CD14-positive monocyte (primary cell): ENCODE results near the gene MUC13. TPM values are rescaled to one million over a fixed set of nuclear protein-coding genes. Genes with fewer than 3 reads are reported as not detected.
A peak's percentile ranks its signal among the peaks of the same experiment; 100 is the strongest.

Experiments used
- DNase-seq, 3 donors: peaks; one replicate each; pipeline ENCODE4 v3.0.0-alpha.2; 2011 to 2022
- H2AFZ ChIP-seq: 2 replicates; pipeline ENCODE4 v1.6.0; 2012; ENCODE audit warnings: mild to moderate bottlenecking, low read depth, low read length, inconsistent platforms; ENCODE audit not compliant: insufficient read depth, poor library complexity, severe bottlenecking
- H3K27ac ChIP-seq, 2 donors: 1 replicate in 1 of 2; 2 replicates in 1 of 2; pipeline ENCODE4 v1.5.1; 2012 to 2013; ENCODE audit warnings: low read length in 2 of 2, control low read depth in 1 of 2, inconsistent platforms in 1 of 2, low read depth in 1 of 2, mild to moderate bottlenecking in 1 of 2
- H3K27me3 ChIP-seq, 2 donors: one replicate each; pipeline versions ENCODE4 v1.6.0 to v1.6.1; 2011 to 2013; ENCODE audit warnings: low read length in 2 of 2; ENCODE audit not compliant: control insufficient read depth in 2 of 2, insufficient read depth in 2 of 2
- H3K36me3 ChIP-seq, 2 donors: replicated peaks in 1 of 2; 1 replicate in 1 of 2; 2 replicates in 1 of 2; pipeline versions ENCODE4 v1.5.1 to v1.6.1; 2012 to 2013; ENCODE audit warnings: low read length in 2 of 2, control low read depth in 1 of 2, inconsistent platforms in 1 of 2, mild to moderate bottlenecking in 1 of 2; ENCODE audit not compliant: insufficient read depth in 2 of 2, control insufficient read depth in 1 of 2
- H3K4me1 ChIP-seq, 2 donors: 1 replicate in 1 of 2; 2 replicates in 1 of 2; pipeline versions ENCODE4 v1.5.1 to v1.6.1; 2012 to 2013; ENCODE audit warnings: low read length in 2 of 2, control low read depth in 1 of 2, inconsistent platforms in 1 of 2, mild to moderate bottlenecking in 1 of 2, moderate library complexity in 1 of 2; ENCODE audit not compliant: insufficient read depth in 2 of 2, control insufficient read depth in 1 of 2
- H3K4me2 ChIP-seq: replicated peaks from 2 replicates; pipeline ENCODE3; 2012; ENCODE audit warnings: low read length, moderate library complexity, mild to moderate bottlenecking; ENCODE audit not compliant: poor library complexity, severe bottlenecking; ENCODE audit errors: extremely low read depth
- H3K4me3 ChIP-seq, 3 experiments: fragments of 200-600 bp in 1 of 3; sonication (generic) in 1 of 3; replicated peaks in 1 of 3; 1 replicate in 2 of 3; 2 replicates in 1 of 3; pipeline ENCODE4 v1.5.1; 2011 to 2013; ENCODE audit warnings: low read length in 3 of 3, mild to moderate bottlenecking in 3 of 3, control low read depth in 2 of 3, low read depth in 2 of 3, inconsistent platforms in 1 of 3, moderate library complexity in 1 of 3
- H3K79me2 ChIP-seq: 2 replicates; pipeline ENCODE4 v1.6.0; 2012; ENCODE audit warnings: mild to moderate bottlenecking, control low read depth, inconsistent platforms, low read length, moderate library complexity; ENCODE audit not compliant: insufficient read depth
- H3K9ac ChIP-seq: 2 replicates; pipeline ENCODE4 v1.6.0; 2017; ENCODE audit warnings: low read length, mild to moderate bottlenecking; ENCODE audit not compliant: insufficient read depth, poor library complexity, severe bottlenecking
- H3K9me3 ChIP-seq, 2 donors: replicated peaks in 1 of 2; 1 replicate in 1 of 2; 2 replicates in 1 of 2; pipeline versions ENCODE4 v1.5.1 to v1.6.1; 2012 to 2013; ENCODE audit warnings: low read length in 2 of 2, control low read depth in 1 of 2; ENCODE audit not compliant: control insufficient read depth in 1 of 2, insufficient read depth in 1 of 2
- H4K20me1 ChIP-seq: 2 replicates; pipeline ENCODE4 v1.6.0; 2012; ENCODE audit warnings: mild to moderate bottlenecking, low read length, control low read depth, moderate library complexity; ENCODE audit not compliant: insufficient read depth
- H3K27ac Mint-ChIP-seq, 7 donors: one replicate each; pipeline ENCODE4 v1.8.0; 2020; ENCODE audit warnings: mild to moderate bottlenecking in 7 of 7, mixed read lengths in 7 of 7, moderate library complexity in 6 of 7, inconsistent platforms in 2 of 7
- H3K27me3 Mint-ChIP-seq, 3 donors: one replicate each; pipeline ENCODE4 v1.8.0; 2021 to 2022; ENCODE audit warnings: low read depth in 3 of 3, mild to moderate bottlenecking in 3 of 3, mixed read lengths in 3 of 3, moderate library complexity in 3 of 3, inconsistent platforms in 1 of 3
- H3K36me3 Mint-ChIP-seq, 2 donors: one replicate each; pipeline ENCODE4 v1.8.0; 2020; ENCODE audit warnings: mixed read lengths in 2 of 2, inconsistent platforms in 1 of 2, mild to moderate bottlenecking in 1 of 2
- H3K4me1 Mint-ChIP-seq: one replicate; pipeline ENCODE4 v1.8.0; 2020; ENCODE audit warnings: mild to moderate bottlenecking, mixed read lengths
- H3K4me3 Mint-ChIP-seq, 2 donors: one replicate each; pipeline ENCODE4 v1.8.0; 2020; ENCODE audit warnings: mild to moderate bottlenecking in 2 of 2, mixed read lengths in 2 of 2, moderate library complexity in 1 of 2
- H3K9me3 Mint-ChIP-seq, 7 donors: one replicate each; pipeline ENCODE4 v1.8.0; 2020 to 2022; ENCODE audit warnings: mixed read lengths in 7 of 7, mild to moderate bottlenecking in 6 of 7, moderate library complexity in 6 of 7, inconsistent platforms in 2 of 7
- WGBS: methylation state at CpG from one replicate; pipeline ENCODE4 v1.1.5; 2013; ENCODE audit warnings: missing lambda C conversion rate; ENCODE audit not compliant: insufficient coverage; 5-methylcytosine and 5-hydroxymethylcytosine counted together
- intact Hi-C, 2 donors: fragments of 100-400 bp; cut with micrococcal nuclease; formaldehyde crosslinking; loops; one replicate each; pipeline versions ENCODE4 v1.15.0 to v1.15.1; 2023
- polyA plus RNA-seq, 3 donors: library from polyadenylated mRNA; depleted of rRNA in 1 of 3; unstranded in 2 of 3; stranded (reverse) in 1 of 3; fragments of 300-500 nt in 2 of 3; fragments of >200 nt in 1 of 3; fragmentation: Illumina TruSeq in 2 of 3; gene quantifications; 1 replicate in 2 of 3; 2 replicates in 1 of 3; pipeline ENCODE4 v1.2.3, GENCODE V29; 2012 to 2021
- TF ChIP-seq, protein P1 (sequence below): fragments of 200-600 bp; IDR thresholded peaks from one replicate; pipeline ENCODE4 v1.8.0; 2022; ENCODE audit warnings: antibody characterized with exemption, mild to moderate bottlenecking

Gene MUC13
- polyA plus RNA-seq, 3 donors, result not detected

DNA sequence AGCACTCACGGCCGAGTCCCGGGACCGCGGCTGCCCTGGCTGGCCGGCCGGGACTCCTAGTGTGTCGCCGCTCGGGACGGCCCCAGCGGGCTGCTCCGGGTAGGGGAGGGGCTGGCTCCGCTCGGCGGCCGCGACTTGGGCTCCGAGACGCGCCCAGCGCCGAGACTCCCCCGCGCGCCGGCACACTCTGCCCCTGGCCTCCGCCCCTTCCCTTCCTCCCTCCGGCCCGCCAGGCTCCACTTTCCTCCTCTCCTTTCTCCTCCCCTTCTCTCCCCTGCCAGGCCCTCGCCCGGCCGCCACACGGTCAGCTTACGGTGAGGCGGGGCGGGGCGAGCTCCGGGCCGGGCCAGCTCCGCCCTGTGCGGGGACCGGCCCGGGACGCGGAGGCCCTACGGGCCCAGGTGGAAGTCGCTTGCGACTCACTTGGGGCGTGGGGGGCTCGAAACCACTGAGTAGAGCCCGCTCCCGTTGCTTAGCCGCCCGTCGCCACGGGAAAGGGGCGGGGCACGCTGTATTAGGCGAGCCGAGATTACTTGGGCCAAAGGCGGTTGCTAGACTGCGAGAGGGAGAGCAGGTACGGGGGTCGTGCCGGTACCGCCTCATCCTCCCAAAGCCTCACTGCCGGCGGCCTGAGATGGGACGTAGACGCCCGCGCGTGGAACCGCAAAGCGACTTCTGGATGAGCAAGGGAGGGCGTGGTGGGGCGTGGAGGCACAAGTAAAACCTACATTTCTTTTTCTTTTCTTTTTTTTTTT, 47.2 kb downstream of the MUC13 start, which contains the start of gene ITGB5:
Gene ITGB5, minus strand, starts transcription at position 189 of the 755 bp plus-strand sequence. CDS start 365 bp downstream, outside the sequence.
- Mint-ChIP-seq H3K4me1 (peaks cover 18% of the 10 kb centered on the region), H3K9me3 (peaks cover 0 to 14% (median 5%) of the 10 kb centered on the region in 7 donors), H3K27me3 (peaks cover 48 to 66% (median 62%) of the 10 kb centered on the region in 3 donors), H3K36me3 (peaks cover 0 to 4% of the 10 kb centered on the region in 2 donors), H3K27ac (no peak within 1 kb of the TSS), H3K4me3 (peak within 1 kb of the TSS; percentile 76 to 91)
- Histone ChIP-seq H3K27me3 (peaks cover 33 to 50% of the 10 kb centered on the region in 2 donors), H3K27ac (no peak within 1 kb of the TSS), H3K4me2 (peak within 1 kb of the TSS; percentile 96), H4K20me1 (no peaks in the 10 kb centered on the region), H3K4me3 (peak within 1 kb of the TSS; percentile 33 to 82 (median 55)), H3K36me3 (no peaks in the 10 kb centered on the region), H3K9me3 (peaks cover 0 to 4% of the 10 kb centered on the region in 2 donors), H3K9ac (peak within 1 kb of the TSS; percentile 62), H3K4me1 (peaks cover 6 to 15% of the 10 kb centered on the region in 2 donors), H3K79me2 (no peaks in the 10 kb centered on the region), H2AFZ (peak within 1 kb of the TSS; percentile 92)
- intact Hi-C loops, result loop anchor here in 1 of 2 donors (5.0 kb wide), 2 partner anchors 60 to 105 kb away; no protein-coding TSS in a partner anchor
- peak in 2 of 3 donors; percentile 23 to 24 for DNase-seq
- TF ChIP-seq, protein P1, sequence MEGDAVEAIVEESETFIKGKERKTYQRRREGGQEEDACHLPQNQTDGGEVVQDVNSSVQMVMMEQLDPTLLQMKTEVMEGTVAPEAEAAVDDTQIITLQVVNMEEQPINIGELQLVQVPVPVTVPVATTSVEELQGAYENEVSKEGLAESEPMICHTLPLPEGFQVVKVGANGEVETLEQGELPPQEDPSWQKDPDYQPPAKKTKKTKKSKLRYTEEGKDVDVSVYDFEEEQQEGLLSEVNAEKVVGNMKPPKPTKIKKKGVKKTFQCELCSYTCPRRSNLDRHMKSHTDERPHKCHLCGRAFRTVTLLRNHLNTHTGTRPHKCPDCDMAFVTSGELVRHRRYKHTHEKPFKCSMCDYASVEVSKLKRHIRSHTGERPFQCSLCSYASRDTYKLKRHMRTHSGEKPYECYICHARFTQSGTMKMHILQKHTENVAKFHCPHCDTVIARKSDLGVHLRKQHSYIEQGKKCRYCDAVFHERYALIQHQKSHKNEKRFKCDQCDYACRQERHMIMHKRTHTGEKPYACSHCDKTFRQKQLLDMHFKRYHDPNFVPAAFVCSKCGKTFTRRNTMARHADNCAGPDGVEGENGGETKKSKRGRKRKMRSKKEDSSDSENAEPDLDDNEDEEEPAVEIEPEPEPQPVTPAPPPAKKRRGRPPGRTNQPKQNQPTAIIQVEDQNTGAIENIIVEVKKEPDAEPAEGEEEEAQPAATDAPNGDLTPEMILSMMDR, result no peak
- 2% methylated on average over 67 of the region's 78 CpGs for WGBS

DNA sequence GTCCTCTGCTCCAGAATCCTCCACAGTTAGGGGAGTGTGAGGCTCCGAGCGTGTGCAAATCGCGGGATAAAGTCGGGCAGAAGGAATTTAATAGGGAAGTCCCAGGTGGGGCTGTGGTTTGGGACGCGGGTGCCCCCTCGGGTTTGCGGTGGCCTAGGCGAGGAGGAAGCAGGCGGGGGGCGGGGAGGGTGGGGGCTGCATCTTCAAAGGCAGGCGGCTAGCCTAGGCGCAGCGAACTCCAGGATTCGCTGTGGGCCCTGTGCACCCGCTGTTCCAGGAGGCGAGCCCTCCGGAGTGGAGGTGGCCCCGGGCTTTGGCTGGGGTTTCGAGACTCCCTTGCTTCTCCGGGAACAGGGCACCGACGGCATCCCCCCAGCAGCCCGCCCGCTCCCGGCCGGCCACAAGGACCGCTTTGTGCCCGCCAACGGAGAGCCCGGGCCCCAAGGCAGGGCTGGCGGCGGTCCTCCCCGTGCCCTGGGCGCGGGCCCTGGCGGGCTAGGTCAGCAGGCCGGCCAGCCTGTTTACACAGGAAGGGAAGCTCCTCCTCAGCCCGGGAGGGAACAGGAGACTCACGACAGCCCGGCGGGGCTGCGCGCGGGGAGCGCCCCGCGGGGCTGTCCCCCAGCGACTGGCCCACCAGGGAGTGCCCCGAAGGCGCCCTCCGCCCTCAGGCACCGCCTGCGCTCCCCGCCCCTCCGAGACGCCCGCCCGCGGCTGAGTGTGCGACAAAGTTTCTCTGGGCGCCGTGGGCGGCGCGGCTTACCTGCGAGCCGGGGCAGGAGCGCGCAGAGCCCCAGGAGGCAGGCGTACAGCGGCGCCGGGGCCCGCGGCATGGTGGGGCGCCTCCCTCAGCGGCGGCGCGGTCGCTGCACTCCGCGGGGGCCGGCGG, 48.1 kb downstream of the MUC13 start:
- Histone ChIP-seq H3K79me2 (no peaks in the 10 kb centered on the region), H3K4me3 (peak overlapping the region in 2 of 3 experiments; percentile 28 to 82), H3K9ac (peak overlapping the region; percentile 56), H4K20me1 (no peaks in the 10 kb centered on the region), H3K27ac (no peak overlapping the region), H3K9me3 (peaks cover 0 to 4% of the 10 kb centered on the region in 2 donors), H3K27me3 (peaks cover 33 to 50% of the 10 kb centered on the region in 2 donors), H3K4me2 (peak overlapping the region; percentile 96), H3K36me3 (no peaks in the 10 kb centered on the region), H2AFZ (peak overlapping the region; percentile 82), H3K4me1 (peaks cover 6 to 15% of the 10 kb centered on the region in 2 donors)
- Mint-ChIP-seq H3K27ac (peak overlapping the region in 1 of 7 donors; percentile 30), H3K9me3 (peaks cover 0 to 14% (median 5%) of the 10 kb centered on the region in 7 donors), H3K36me3 (peaks cover 0 to 4% of the 10 kb centered on the region in 2 donors), H3K4me3 (peak overlapping the region; percentile 53 to 76), H3K4me1 (peaks cover 16% of the 10 kb centered on the region), H3K27me3 (peaks cover 48 to 67% (median 66%) of the 10 kb centered on the region in 3 donors)
- peak in 2 of 3 donors; percentile 12 to 32 for DNase-seq
- under 1% methylated on average over 76 of the region's 87 CpGs for whole genome bisulfite sequencing
- intact Hi-C loops, result loop anchor here in 1 of 2 donors (5.0 kb wide), 2 partner anchors 59 to 104 kb away; no protein-coding TSS in a partner anchor
- TF ChIP-seq, protein P1, result no peak
